ENCODE results near the gene CASZ1. TPM values are rescaled to one million over a fixed set of nuclear protein-coding genes. Genes with fewer than 3 reads are reported as not detected.

The CASZ1 gene
- total and polyA plus RNA-seq, 2 donors (not counting 3 experiments of a cell fraction or from before 2014, with no cell fraction given): 1.5 to 5.2 TPM

DNA sequence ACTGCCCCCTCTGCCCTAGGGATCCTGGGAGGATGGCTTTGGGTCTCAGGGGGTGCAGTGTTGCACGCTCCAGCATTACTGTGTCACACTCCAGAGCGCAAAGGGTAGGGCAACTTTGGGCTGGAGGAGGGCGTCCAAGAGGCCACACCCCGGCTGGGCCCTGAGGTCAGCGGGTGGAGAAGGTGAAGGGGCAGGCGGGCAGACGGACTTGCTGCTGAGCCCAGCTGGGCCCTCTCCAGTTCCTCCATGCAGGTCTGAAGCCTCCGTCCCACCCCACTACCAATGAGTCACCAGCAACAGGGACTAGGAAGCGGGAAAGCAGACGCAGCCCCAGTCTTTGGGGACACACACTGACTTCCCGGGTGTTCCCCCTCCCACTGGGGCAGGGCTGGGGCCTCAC lies 116.0 kb downstream of the CASZ1 start:
- Histone ChIP-seq H3K27me3 (ENCODE audit: control insufficient read depth in 2 of 2, insufficient read depth in 2 of 2, low read length in 2 of 2) (peaks cover 0 to 8% of the 10 kb centered on the region in 2 experiments), H3K4me2 (ENCODE audit: insufficient read depth, low read length) (no peak overlapping the region), H3K9me3 (replicated peaks; ENCODE audit: control insufficient read depth, insufficient read depth, low read length) (no peaks in the 10 kb centered on the region), H3K27ac (ENCODE audit: insufficient read depth, low read depth, low read length) (no peak overlapping the region), H3K4me3 (replicated peaks in 1 of 3; ENCODE audit: insufficient read depth in 1 of 3, low read depth in 1 of 3, low read length in 3 of 3) (no peak overlapping the region), H3K79me2 (ENCODE audit: control insufficient read depth, insufficient read depth, low read length) (no peaks in the 10 kb centered on the region), H3K36me3 (ENCODE audit: control insufficient read depth in 2 of 2, extremely low read depth in 1 of 2, insufficient read depth in 2 of 2, low read length in 2 of 2) (no peaks in the 10 kb centered on the region), H4K20me1 (replicated peaks; ENCODE audit: control insufficient read depth, extremely low read depth, insufficient read depth, low read length) (no peaks in the 10 kb centered on the region), H2AFZ (ENCODE audit: low read depth, low read length) (no peak overlapping the region), H3K4me1 (ENCODE audit: control insufficient read depth, extremely low read depth, insufficient read depth, low read length) (no peaks in the 10 kb centered on the region), H3K9me1 (replicated peaks; ENCODE audit: control insufficient read depth, extremely low read depth, insufficient read depth, low read length) (no peaks in the 10 kb centered on the region), H3K9ac (replicated peaks; ENCODE audit: extremely low read depth, insufficient read depth, low read length) (no peak overlapping the region)
- DNase-seq (ENCODE audit: low read depth, low spot score): no peak
- no peak for FAIRE-seq
- no TSS peak for BruUV-seq (replicated peaks)
- CTCF ChIA-PET: no interaction called here
- POLR2A ChIA-PET: interaction anchor here (0.6 kb wide), 1 partner anchor 257 kb away, joined by 6 read pairs; no protein-coding TSS in a partner anchor
- intact Hi-C loops (cut with micrococcal nuclease): no loop called here
- dilution Hi-C loops (cut with MboI; ENCODE audit: extremely low pct_ligation_motif_present, low sequenced_read_pairs): no loop called here
- TF ChIP-seq POLR2AphosphoS5 (IDR thresholded peaks at IDR 0.05; ENCODE audit: insufficient read depth, low read depth, low read length): no peak
- no peak for TF ChIP-seq FOS (IDR thresholded peaks at IDR 0.05; ENCODE audit: borderline replicate concordance, insufficient read depth, low read length)
- TF ChIP-seq, protein P1, sequence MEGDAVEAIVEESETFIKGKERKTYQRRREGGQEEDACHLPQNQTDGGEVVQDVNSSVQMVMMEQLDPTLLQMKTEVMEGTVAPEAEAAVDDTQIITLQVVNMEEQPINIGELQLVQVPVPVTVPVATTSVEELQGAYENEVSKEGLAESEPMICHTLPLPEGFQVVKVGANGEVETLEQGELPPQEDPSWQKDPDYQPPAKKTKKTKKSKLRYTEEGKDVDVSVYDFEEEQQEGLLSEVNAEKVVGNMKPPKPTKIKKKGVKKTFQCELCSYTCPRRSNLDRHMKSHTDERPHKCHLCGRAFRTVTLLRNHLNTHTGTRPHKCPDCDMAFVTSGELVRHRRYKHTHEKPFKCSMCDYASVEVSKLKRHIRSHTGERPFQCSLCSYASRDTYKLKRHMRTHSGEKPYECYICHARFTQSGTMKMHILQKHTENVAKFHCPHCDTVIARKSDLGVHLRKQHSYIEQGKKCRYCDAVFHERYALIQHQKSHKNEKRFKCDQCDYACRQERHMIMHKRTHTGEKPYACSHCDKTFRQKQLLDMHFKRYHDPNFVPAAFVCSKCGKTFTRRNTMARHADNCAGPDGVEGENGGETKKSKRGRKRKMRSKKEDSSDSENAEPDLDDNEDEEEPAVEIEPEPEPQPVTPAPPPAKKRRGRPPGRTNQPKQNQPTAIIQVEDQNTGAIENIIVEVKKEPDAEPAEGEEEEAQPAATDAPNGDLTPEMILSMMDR (IDR thresholded peaks at IDR 0.05; ENCODE audit: extremely low read depth in 1 of 2, insufficient read depth in 1 of 2, low read depth in 1 of 2, low read length in 2 of 2): no peak
- TF ChIP-seq, protein P2, sequence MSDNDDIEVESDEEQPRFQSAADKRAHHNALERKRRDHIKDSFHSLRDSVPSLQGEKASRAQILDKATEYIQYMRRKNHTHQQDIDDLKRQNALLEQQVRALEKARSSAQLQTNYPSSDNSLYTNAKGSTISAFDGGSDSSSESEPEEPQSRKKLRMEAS (IDR thresholded peaks at IDR 0.05; ENCODE audit: insufficient read depth, insufficient read length): no peak
- no peak for TF ChIP-seq JUN (IDR thresholded peaks at IDR 0.05; ENCODE audit: borderline replicate concordance, insufficient read depth, insufficient read length, low read depth)
- TF ChIP-seq MYC (IDR thresholded peaks at IDR 0.05; ENCODE audit: low read depth, low read length): no peak
- no peak for TF ChIP-seq POLR2A (IDR thresholded peaks at IDR 0.05; ENCODE audit: low read depth, low read length)
- TF ChIP-seq EZH2 (IDR thresholded peaks at IDR 0.05; ENCODE audit: borderline replicate concordance, low read depth, low read length, severe bottlenecking): no peak
- no peak for TF ChIP-seq GATA2 (IDR thresholded peaks at IDR 0.05; ENCODE audit: insufficient read depth, insufficient read length, low read depth, low read length)
